GM18873 (cell line): Measurements from ENCODE around the gene BPNT1.
"Not testable (repeated sequence)": the region's sequence is repeated elsewhere in the genome, so short reads cannot be mapped to it uniquely, and the experiment has no call there.

ENCODE experiments used
- ATAC-seq: cut with Tn5 transposase; IDR thresholded peaks from one replicate; pipeline ENCODE4 v1.9.1; 2021; ENCODE audit warnings: mild to moderate bottlenecking, moderate library complexity, moderate number of reproducible peaks; ENCODE audit not compliant: unreplicated experiment, low FRiP score

Gene BPNT1

GRCh38 chr1:220089650-220090556 is at the start of gene BPNT1:
BPNT1 (minus strand) TSS chr1:220089788; CDS start chr1:220079846, 9,942 bp downstream.
- peak; percentile 53 for ATAC-seq

GRCh38 chr1:220137019-220137786 is 47.6 kb upstream of the BPNT1 start:
- ATAC-seq, result no peak

GRCh38 chr1:220135755-220136154 is 46.2 kb upstream of the BPNT1 start:
- ATAC-seq, result no peak

- ATAC-seq, result no peak
These were observed 40.1 kb upstream of the BPNT1 start for GRCh38 chr1:220129479-220130210.

- no peak for ATAC-seq
These were observed 37.5 kb upstream of the BPNT1 start for GRCh38 chr1:220127076-220127475.

- ATAC-seq, result no peak
These were observed 35.0 kb upstream of the BPNT1 start for GRCh38 chr1:220124542-220124941.

- ATAC-seq, result no peak
These were observed 34.3 kb upstream of the BPNT1 start for GRCh38 chr1:220123889-220124288.

GRCh38 chr1:220123066-220123465 is 33.5 kb upstream of the BPNT1 start:
- ATAC-seq, result no peak

- ATAC-seq, result no peak
These were observed 32.4 kb upstream of the BPNT1 start for GRCh38 chr1:220121791-220122530.

- no peak for ATAC-seq
These were observed 29.5 kb upstream of the BPNT1 start for GRCh38 chr1:220119043-220119512.

- ATAC-seq, result no peak
These were observed 23.6 kb upstream of the BPNT1 start for GRCh38 chr1:220113136-220113695.

GRCh38 chr1:220112600-220112999 is 23.0 kb upstream of the BPNT1 start:
- ATAC-seq, result not testable (repeated sequence)

- ATAC-seq, result not testable (repeated sequence)
These were observed 20.9 kb upstream of the BPNT1 start for GRCh38 chr1:220110473-220110872.

- no peak for ATAC-seq
These were observed 10.2 kb upstream of the BPNT1 start for GRCh38 chr1:220099826-220100225.

GRCh38 chr1:220094016-220094911 is 4.7 kb upstream of the BPNT1 start, which contains the start of gene IARS2:
IARS2 (plus strand) TSS chr1:220094132; CDS start chr1:220094217, 85 bp downstream.
- peak; percentile 41 for ATAC-seq

- ATAC-seq, result peak; percentile 7
These were observed 3.9 kb upstream of the BPNT1 start for GRCh38 chr1:220093361-220094015.

GRCh38 chr1:220092694-220093093 is 3.1 kb upstream of the BPNT1 start:
- ATAC-seq, result no peak

- peak; percentile 42 for ATAC-seq
These were observed 3.3 kb downstream of the BPNT1 start for GRCh38 chr1:220086261-220086686.
